Measurements from ENCODE around the gene ARPC4.
A peak's percentile ranks its signal among the peaks of the same experiment; 100 is the strongest.
"Not testable (repeated sequence)": the region's sequence is repeated elsewhere in the genome, so short reads cannot be mapped to it uniquely, and the experiment has no call there.

ARPC4 gene

GRCh38 chr3:9769426-9770275 lies 23.2 kb upstream of the ARPC4 start, which contains the start of gene CAMK1:
CAMK1 (minus strand) TSS chr3:9769947; CDS start chr3:9767749, 2,198 bp downstream.
- TF ChIP-seq CTCF (IDR thresholded peaks at IDR 0.05; ENCODE audit: insufficient read depth, low read depth, low read length, missing control alignments): no peak
- peak within 1 kb of the TSS; percentile 37 for H3K4me3 ChIP-seq (ENCODE audit: low read depth, low read length)
- peak; percentile 46 for DNase-seq (ENCODE audit: low read depth)

GRCh38 chr3:9770276-9770812 lies 22.5 kb upstream of the ARPC4 start:
- no peak for TF ChIP-seq CTCF (IDR thresholded peaks at IDR 0.05; ENCODE audit: insufficient read depth, low read depth, low read length, missing control alignments)
- no peak for DNase-seq (ENCODE audit: low read depth)
- H3K4me3 ChIP-seq (ENCODE audit: low read depth, low read length): peak overlapping the region; percentile 37

- not testable (repeated sequence) for DNase-seq (ENCODE audit: low read depth); H3K4me3 ChIP-seq (ENCODE audit: low read depth, low read length)
Measured at GRCh38 chr3:9771007-9771406, 21.9 kb upstream of the ARPC4 start.

- TF ChIP-seq CTCF (IDR thresholded peaks at IDR 0.05; ENCODE audit: insufficient read depth, low read depth, low read length, missing control alignments): no peak
- DNase-seq (ENCODE audit: low read depth): no peak
- H3K4me3 ChIP-seq (ENCODE audit: low read depth, low read length): no peak overlapping the region
Measured at GRCh38 chr3:9776896-9777693, 15.8 kb upstream of the ARPC4 start.

GRCh38 chr3:9777694-9778021 lies 15.2 kb upstream of the ARPC4 start:
- TF ChIP-seq CTCF (IDR thresholded peaks at IDR 0.05; ENCODE audit: insufficient read depth, low read depth, low read length, missing control alignments): no peak
- DNase-seq (ENCODE audit: low read depth): no peak
- no peak overlapping the region for H3K4me3 ChIP-seq (ENCODE audit: low read depth, low read length)

- H3K4me3 ChIP-seq (ENCODE audit: low read depth, low read length): no peak overlapping the region
- no peak for TF ChIP-seq CTCF (IDR thresholded peaks at IDR 0.05; ENCODE audit: insufficient read depth, low read depth, low read length, missing control alignments)
- no peak for DNase-seq (ENCODE audit: low read depth)
Measured at GRCh38 chr3:9778143-9779074, 14.5 kb upstream of the ARPC4 start.
